HepG2 (cell line): ENCODE results near the gene EDEM3. TPM values are rescaled to one million over a fixed set of nuclear protein-coding genes. Genes with fewer than 3 reads are reported as not detected.
A peak's percentile ranks its signal among the peaks of the same experiment; 100 is the strongest.

ENCODE experiments used
- AKAP8 ChIP-seq: sonication (generic); formaldehyde crosslinking; IDR thresholded peaks from 2 replicates; pipeline ENCODE4 v1.5.1; 2020; ENCODE audit warnings: mild to moderate bottlenecking, missing genetic modification reagents
- ELF3 ChIP-seq: IDR thresholded peaks from 2 replicates; pipeline ENCODE4 v1.6.1; 2016; ENCODE audit warnings: missing genetic modification reagents, missing compliant biosample characterization
- ESRRA ChIP-seq: sonication (generic); formaldehyde crosslinking; IDR thresholded peaks from 2 replicates; pipeline ENCODE4 v1.5.1; 2020; ENCODE audit warnings: mild to moderate bottlenecking, low read depth, missing genetic modification reagents
- GABPA ChIP-seq, 2 experiments: IDR thresholded peaks; 2 replicates each; pipeline ENCODE4 v1.6.1; 2011 to 2016; ENCODE audit warnings: low read depth in 2 of 2, low read length in 1 of 2, missing biosample characterization in 1 of 2, missing genetic modification characterization in 1 of 2
- HDAC6 ChIP-seq: fragments of 200-600 bp; sonication (generic); IDR thresholded peaks from 2 replicates; pipeline ENCODE4 v1.7.0; 2017; ENCODE audit warnings: mild to moderate bottlenecking, antibody characterized with exemption, low read length, low read depth
- MED1 ChIP-seq: sonication (generic); formaldehyde crosslinking; IDR thresholded peaks from 2 replicates; pipeline ENCODE4 v1.4.0; 2020; ENCODE audit warnings: missing genetic modification reagents
- MED8 ChIP-seq: sonication (generic); formaldehyde crosslinking; IDR thresholded peaks from 2 replicates; pipeline ENCODE4 v1.8.1; 2023; ENCODE audit warnings: mild to moderate bottlenecking, missing genetic modification reagents; ENCODE audit not compliant: insufficient replicate concordance
- MTERF4 ChIP-seq: sonication (generic); formaldehyde crosslinking; IDR thresholded peaks from 2 replicates; pipeline ENCODE4 v1.8.0; 2023; ENCODE audit warnings: mild to moderate bottlenecking, missing genetic modification reagents
- SAP130 ChIP-seq: IDR thresholded peaks from 2 replicates; pipeline ENCODE4 v1.6.1; 2016; ENCODE audit warnings: low read depth
- SRSF1 ChIP-seq: fragments of 200-400 bp; formaldehyde crosslinking; optimal IDR thresholded peaks from 2 replicates; pipeline ENCODE3; 2017; ENCODE audit warnings: mild to moderate bottlenecking, low read depth, low read length, moderate library complexity
- TMF1 ChIP-seq: sonication (generic); formaldehyde crosslinking; IDR thresholded peaks from 2 replicates; pipeline ENCODE4 v1.8.1; 2022; ENCODE audit warnings: low read depth, missing genetic modification reagents
- ZBTB42 ChIP-seq: sonication (generic); formaldehyde crosslinking; IDR thresholded peaks from 2 replicates; pipeline ENCODE4 v1.5.0; 2020; ENCODE audit warnings: mild to moderate bottlenecking, missing genetic modification reagents
- ZFP36L2 ChIP-seq: sonication (generic); formaldehyde crosslinking; IDR thresholded peaks from 2 replicates; pipeline ENCODE4 v1.4.0; 2020; ENCODE audit warnings: missing genetic modification reagents
- ZIK1 ChIP-seq: sonication (generic); formaldehyde crosslinking; IDR thresholded peaks from 2 replicates; pipeline ENCODE4 v1.5.0; 2020; ENCODE audit warnings: mild to moderate bottlenecking, low read depth, missing genetic modification reagents, borderline replicate concordance
- ZNF235 ChIP-seq: sonication (generic); formaldehyde crosslinking; IDR thresholded peaks from 2 replicates; pipeline ENCODE4 v1.8.1; 2023; ENCODE audit warnings: mild to moderate bottlenecking, missing genetic modification reagents, borderline replicate concordance
- ZNF446 ChIP-seq: sonication (generic); formaldehyde crosslinking; IDR thresholded peaks from 2 replicates; pipeline ENCODE4 v1.5.0; 2020; ENCODE audit warnings: mild to moderate bottlenecking, missing genetic modification reagents
- ZNF558 ChIP-seq: sonication (generic); formaldehyde crosslinking; IDR thresholded peaks from 2 replicates; pipeline ENCODE4 v1.9.0; 2022; ENCODE audit warnings: mild to moderate bottlenecking, missing genetic modification reagents, borderline replicate concordance
- ZNF652 ChIP-seq: IDR thresholded peaks from 2 replicates; pipeline ENCODE4 v1.6.1; 2016; ENCODE audit warnings: low read depth, borderline replicate concordance
- ZNF724P ChIP-seq: sonication (generic); formaldehyde crosslinking; IDR thresholded peaks from 2 replicates; pipeline ENCODE4 v1.8.0; 2022; ENCODE audit warnings: missing genetic modification reagents, borderline replicate concordance
- polyA plus RNA-seq, 8 experiments: library from polyadenylated mRNA; depleted of rRNA in 3 of 8; stranded (reverse) in 7 of 8; unstranded in 1 of 8; fragments of >200 nt; fragmentation: Illumina TruSeq in 4 of 8; extraction: Trizol in 4 of 8; gene quantifications; 2 replicates each; pipeline versions ENCODE4 v1.2.1 to v1.2.3, GENCODE V29; 2011 to 2016; ENCODE audit warnings: low read depth in 4 of 8, missing spikeins in 1 of 8, mixed read lengths in 1 of 8; ENCODE audit not compliant: insufficient read depth in 1 of 8
- total RNA-seq, 5 experiments: library from RNA; depleted of rRNA; stranded (reverse); fragments of >200 nt; fragmentation: Illumina TruSeq; extraction: Trizol; gene quantifications; 2 replicates each; pipeline ENCODE4 v1.2.3, GENCODE V29; 2016; ENCODE audit warnings: low read depth in 1 of 5
- TF ChIP-seq, protein P1 (sequence below): sonication (generic); formaldehyde crosslinking; IDR thresholded peaks from 2 replicates; pipeline ENCODE4 v1.5.0; 2020; ENCODE audit warnings: mild to moderate bottlenecking, missing genetic modification reagents
- TF ChIP-seq, protein P2 (sequence below): sonication (generic); formaldehyde crosslinking; IDR thresholded peaks from 2 replicates; pipeline ENCODE4 v1.9.0; 2022; ENCODE audit warnings: missing genetic modification reagents, mild to moderate bottlenecking, borderline replicate concordance
- TF ChIP-seq, protein P3 (sequence below): sonication (generic); formaldehyde crosslinking; IDR thresholded peaks from 2 replicates; pipeline ENCODE4 v1.4.0; 2020; ENCODE audit warnings: missing genetic modification reagents, low read depth, mild to moderate bottlenecking, borderline replicate concordance

The EDEM3 gene
- total and polyA plus RNA-seq, 2 of the 13 experiments (the other 11 are each of a cell fraction or from before 2014, with no cell fraction given), result 13.1 to 18.2 TPM

- TF ChIP-seq ZNF235, result no peak
- TF ChIP-seq SRSF1, result no peak
- no peak for TF ChIP-seq ZFP36L2
- no peak for TF ChIP-seq GABPA (IDR thresholded peaks at IDR 0.05; ENCODE audit: low read depth, low read length)
- TF ChIP-seq GABPA (CRISPR knock-in tag; IDR thresholded peaks at IDR 0.05; ENCODE audit: low read depth), result peak; percentile 47; the same call in 1 of the 2 replicates
- TF ChIP-seq MED1 (CRISPR knock-in tag), result 0 out of 2 replicates have a peak, but pooled peaks have one; percentile 2
- TF ChIP-seq, protein P1, sequence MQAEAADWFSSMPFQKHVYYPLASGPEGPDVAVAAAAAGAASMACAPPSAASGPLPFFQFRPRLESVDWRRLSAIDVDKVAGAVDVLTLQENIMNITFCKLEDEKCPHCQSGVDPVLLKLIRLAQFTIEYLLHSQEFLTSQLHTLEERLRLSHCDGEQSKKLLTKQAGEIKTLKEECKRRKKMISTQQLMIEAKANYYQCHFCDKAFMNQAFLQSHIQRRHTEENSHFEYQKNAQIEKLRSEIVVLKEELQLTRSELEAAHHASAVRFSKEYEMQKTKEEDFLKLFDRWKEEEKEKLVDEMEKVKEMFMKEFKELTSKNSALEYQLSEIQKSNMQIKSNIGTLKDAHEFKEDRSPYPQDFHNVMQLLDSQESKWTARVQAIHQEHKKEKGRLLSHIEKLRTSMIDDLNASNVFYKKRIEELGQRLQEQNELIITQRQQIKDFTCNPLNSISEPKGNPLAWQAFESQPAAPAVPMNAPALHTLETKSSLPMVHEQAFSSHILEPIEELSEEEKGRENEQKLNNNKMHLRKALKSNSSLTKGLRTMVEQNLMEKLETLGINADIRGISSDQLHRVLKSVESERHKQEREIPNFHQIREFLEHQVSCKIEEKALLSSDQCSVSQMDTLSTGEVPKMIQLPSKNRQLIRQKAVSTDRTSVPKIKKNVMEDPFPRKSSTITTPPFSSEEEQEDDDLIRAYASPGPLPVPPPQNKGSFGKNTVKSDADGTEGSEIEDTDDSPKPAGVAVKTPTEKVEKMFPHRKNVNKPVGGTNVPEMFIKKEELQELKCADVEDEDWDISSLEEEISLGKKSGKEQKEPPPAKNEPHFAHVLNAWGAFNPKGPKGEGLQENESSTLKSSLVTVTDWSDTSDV (CRISPR knock-in tag), result peak; percentile 68; the same call in 1 of the 2 replicates
- TF ChIP-seq, protein P2, sequence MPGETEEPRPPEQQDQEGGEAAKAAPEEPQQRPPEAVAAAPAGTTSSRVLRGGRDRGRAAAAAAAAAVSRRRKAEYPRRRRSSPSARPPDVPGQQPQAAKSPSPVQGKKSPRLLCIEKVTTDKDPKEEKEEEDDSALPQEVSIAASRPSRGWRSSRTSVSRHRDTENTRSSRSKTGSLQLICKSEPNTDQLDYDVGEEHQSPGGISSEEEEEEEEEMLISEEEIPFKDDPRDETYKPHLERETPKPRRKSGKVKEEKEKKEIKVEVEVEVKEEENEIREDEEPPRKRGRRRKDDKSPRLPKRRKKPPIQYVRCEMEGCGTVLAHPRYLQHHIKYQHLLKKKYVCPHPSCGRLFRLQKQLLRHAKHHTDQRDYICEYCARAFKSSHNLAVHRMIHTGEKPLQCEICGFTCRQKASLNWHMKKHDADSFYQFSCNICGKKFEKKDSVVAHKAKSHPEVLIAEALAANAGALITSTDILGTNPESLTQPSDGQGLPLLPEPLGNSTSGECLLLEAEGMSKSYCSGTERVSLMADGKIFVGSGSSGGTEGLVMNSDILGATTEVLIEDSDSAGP (CRISPR knock-in tag), result 0 out of 2 replicates have a peak, but pooled peaks have one; percentile 30
- no peak for TF ChIP-seq MED8 (CRISPR knock-in tag)
- TF ChIP-seq SAP130, result peak; percentile 38; the same call in 1 of the 2 replicates
- TF ChIP-seq, protein P3, sequence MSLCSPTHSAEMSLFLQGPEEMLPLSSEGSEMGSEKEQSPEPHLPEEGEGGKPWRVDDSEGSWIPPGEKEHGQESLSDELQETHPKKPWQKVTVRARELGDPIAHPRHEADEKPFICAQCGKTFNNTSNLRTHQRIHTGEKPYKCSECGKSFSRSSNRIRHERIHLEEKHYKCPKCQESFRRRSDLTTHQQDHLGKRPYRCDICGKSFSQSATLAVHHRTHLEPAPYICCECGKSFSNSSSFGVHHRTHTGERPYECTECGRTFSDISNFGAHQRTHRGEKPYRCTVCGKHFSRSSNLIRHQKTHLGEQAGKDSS (CRISPR knock-in tag), result no peak
- TF ChIP-seq ESRRA (CRISPR knock-in tag), result peak; percentile 33; the same call in 1 of the 2 replicates
- TF ChIP-seq TMF1 (CRISPR knock-in tag), result peak; percentile 70; the same call in 1 of the 2 replicates
- TF ChIP-seq ZNF652, result no peak
- 0 out of 2 replicates have a peak, but pooled peaks have one; percentile 36 for TF ChIP-seq ZIK1 (CRISPR knock-in tag)
- no peak for TF ChIP-seq ZBTB42
- 0 out of 2 replicates have a peak, but pooled peaks have one; percentile 82 for TF ChIP-seq ZNF558 (CRISPR knock-in tag)
- TF ChIP-seq ELF3, result 0 out of 2 replicates have a peak, but pooled peaks have one; percentile 42
- TF ChIP-seq AKAP8 (CRISPR knock-in tag), result no peak
- peak; percentile 31; the same call in 1 of the 2 replicates for TF ChIP-seq MTERF4
- 0 out of 2 replicates have a peak, but pooled peaks have one; percentile 29 for TF ChIP-seq ZNF724P (CRISPR knock-in tag)
- no peak for TF ChIP-seq HDAC6
- 0 out of 2 replicates have a peak, but pooled peaks have one; percentile 75 for TF ChIP-seq ZNF446 (CRISPR knock-in tag)
Measured at GRCh38 chr1:184753608-184754475, 816 bp downstream of the EDEM3 start (continued).
